Endothelial cell of umbilical vein (primary cell): ENCODE data around the gene HELQ. TPM values are rescaled to one million over a fixed set of nuclear protein-coding genes. Genes with fewer than 3 reads are reported as not detected.

Experiments used
- BruUV-seq: library from RNA; stranded (reverse); fragments of 400-500 nt; replicated peaks from 2 replicates; lab custom pipeline; 2021; lab: Mats Ljungman, UMichigan
- CTCF ChIA-PET: fragments of 300-600, 350-600 bp; sonication (Branson Sonifier 250); formaldehyde crosslinking; loops from one replicate; lab custom pipeline; 2021; ENCODE audit warnings: antibody characterized with exemption, inconsistent platforms; lab: Charles Lee
- POLR2A ChIA-PET: fragments of 300-600, 350-600 bp; sonication (Branson Sonifier 250); formaldehyde crosslinking; loops from one replicate; lab custom pipeline; 2021; ENCODE audit warnings: antibody characterized with exemption, inconsistent platforms; lab: Charles Lee
- DNase-seq: peaks from one replicate; pipeline ENCODE4 v3.0.0-alpha.2; 2011; ENCODE audit warnings: low read depth, low spot score
- FAIRE-seq: peaks from 2 replicates; lab custom pipeline; 2011; peaks lifted over from hg19 to GRCh38; lab: Jason Lieb, UNC
- H2AFZ ChIP-seq: 2 replicates; pipeline ENCODE4 v1.6.0; 2012; ENCODE audit warnings: low read depth, low read length, control low read depth, inconsistent platforms
- H3K27ac ChIP-seq: 2 replicates; pipeline ENCODE4 v1.5.1; 2011; ENCODE audit warnings: low read depth, mild to moderate bottlenecking, control low read depth, low read length, moderate library complexity; ENCODE audit not compliant: insufficient read depth
- H3K27me3 ChIP-seq, 2 experiments: 2 replicates each; pipeline versions ENCODE4 v1.6.0 to v1.6.1; 2011; ENCODE audit warnings: low read length in 2 of 2, mixed read lengths in 1 of 2; ENCODE audit not compliant: control insufficient read depth in 2 of 2, insufficient read depth in 2 of 2
- H3K36me3 ChIP-seq, 2 experiments: 2 replicates in 1 of 2; 3 replicates in 1 of 2; pipeline ENCODE4 v1.5.1; 2011; ENCODE audit warnings: low read length in 2 of 2, mild to moderate bottlenecking in 1 of 2, moderate library complexity in 1 of 2; ENCODE audit not compliant: control insufficient read depth in 2 of 2, insufficient read depth in 2 of 2; ENCODE audit errors: extremely low read depth in 1 of 2
- H3K4me1 ChIP-seq: 3 replicates; pipeline ENCODE4 v1.5.1; 2011; ENCODE audit warnings: mild to moderate bottlenecking, low read length; ENCODE audit not compliant: control insufficient read depth, insufficient read depth; ENCODE audit errors: extremely low read depth
- H3K4me2 ChIP-seq: 2 replicates; pipeline ENCODE4 v1.6.1; 2011; ENCODE audit warnings: low read length, control low read depth, mixed read lengths; ENCODE audit not compliant: insufficient read depth
- H3K4me3 ChIP-seq, 3 experiments: fragments of 200-600 bp in 1 of 3; sonication (generic), shearing (Covaris generic) in 1 of 3; replicated peaks in 1 of 3; 2 replicates each; pipeline ENCODE4 v1.5.1; 2011 to 2016; ENCODE audit warnings: control low read depth in 3 of 3, low read length in 3 of 3, mild to moderate bottlenecking in 2 of 3, inconsistent platforms in 1 of 3, low read depth in 1 of 3, moderate library complexity in 1 of 3; ENCODE audit not compliant: insufficient read depth in 1 of 3
- H3K79me2 ChIP-seq: 2 replicates; pipeline ENCODE4 v1.6.0; 2012; ENCODE audit warnings: low read length, inconsistent platforms; ENCODE audit not compliant: control insufficient read depth, insufficient read depth
- H3K9ac ChIP-seq: replicated peaks from 2 replicates; pipeline ENCODE3; 2011; ENCODE audit warnings: low read length, control low read depth; ENCODE audit not compliant: insufficient read depth; ENCODE audit errors: extremely low read depth
- H3K9me1 ChIP-seq: replicated peaks from 3 replicates; pipeline ENCODE4 v1.6.0; 2011; ENCODE audit warnings: mild to moderate bottlenecking, low read length; ENCODE audit not compliant: control insufficient read depth, insufficient read depth; ENCODE audit errors: extremely low read depth
- H3K9me3 ChIP-seq: replicated peaks from 2 replicates; pipeline ENCODE4 v1.5.1; 2012; ENCODE audit warnings: low read length, inconsistent platforms; ENCODE audit not compliant: control insufficient read depth, insufficient read depth
- H4K20me1 ChIP-seq: replicated peaks from 2 replicates; pipeline ENCODE3; 2011; ENCODE audit warnings: mild to moderate bottlenecking, low read length; ENCODE audit not compliant: control insufficient read depth, insufficient read depth; ENCODE audit errors: extremely low read depth
- CTCF ChIP-seq, 2 donors: IDR thresholded peaks; 1 replicate in 1 of 2; 2 replicates in 1 of 2; pipeline ENCODE4 v1.5.1; 2011; ENCODE audit warnings: low read length in 2 of 2, mild to moderate bottlenecking in 2 of 2, moderate library complexity in 2 of 2, control low read depth in 1 of 2, inconsistent platforms in 1 of 2, low read depth in 1 of 2; ENCODE audit not compliant: insufficient read depth in 1 of 2; ENCODE audit errors: extremely low read depth in 1 of 2
- EZH2 ChIP-seq: IDR thresholded peaks from 2 replicates; pipeline ENCODE4 v1.6.1; 2012; ENCODE audit warnings: borderline replicate concordance, low read depth, mild to moderate bottlenecking, moderate library complexity, low read length, inconsistent platforms; ENCODE audit not compliant: severe bottlenecking
- GATA2 ChIP-seq: IDR thresholded peaks from 2 replicates; pipeline ENCODE4 v1.7.0; 2011; ENCODE audit warnings: low read depth, mild to moderate bottlenecking, moderate library complexity, mixed read lengths, low read length; ENCODE audit not compliant: insufficient read length, insufficient read depth
- JUN ChIP-seq: IDR thresholded peaks from 2 replicates; pipeline ENCODE4 v1.6.1; 2011; ENCODE audit warnings: borderline replicate concordance, low read depth; ENCODE audit not compliant: insufficient read length, insufficient read depth
- MAX ChIP-seq: IDR thresholded peaks from 2 replicates; pipeline ENCODE4 v1.6.1; 2011; ENCODE audit not compliant: insufficient read depth, insufficient read length
- MYC ChIP-seq: IDR thresholded peaks from one replicate; pipeline ENCODE4 v1.6.1; 2011; ENCODE audit warnings: mild to moderate bottlenecking, low read depth, low read length
- POLR2A ChIP-seq: IDR thresholded peaks from 2 replicates; pipeline ENCODE4 v1.6.1; 2012; ENCODE audit warnings: low read depth, mild to moderate bottlenecking, control low read depth, low read length
- POLR2AphosphoS5 ChIP-seq: IDR thresholded peaks from 2 replicates; pipeline ENCODE4 v1.6.1; 2012; ENCODE audit warnings: low read depth, mild to moderate bottlenecking, control low read depth, low read length, moderate library complexity; ENCODE audit not compliant: insufficient read depth
- dilution Hi-C: fragments of 300-500 bp; cut with MboI; formaldehyde crosslinking; loops from one replicate; pipeline ENCODE4 v1.15.0; 2019; ENCODE audit warnings: low sequenced_read_pairs; ENCODE audit not compliant: extremely low pct_ligation_motif_present
- intact Hi-C: fragments of 100-400 bp; cut with micrococcal nuclease; formaldehyde crosslinking; loops from one replicate; pipeline ENCODE4 v1.10.0; 2022
- polyA plus RNA-seq, 4 experiments: library from polyadenylated mRNA; depleted of rRNA in 3 of 4; stranded (reverse) in 3 of 4; unstranded in 1 of 4; fragments of >200 nt; gene quantifications; 2 replicates each; pipeline versions ENCODE4 v1.2.1 to v1.2.3, GENCODE V29; 2011 to 2012; ENCODE audit warnings: missing spikeins in 1 of 4
- total RNA-seq: library from RNA; stranded (reverse); gene quantifications from 2 replicates; pipeline ENCODE4 v1.2.3, GENCODE V29; 2021

Gene HELQ
- total and polyA plus RNA-seq, 2 donors (not counting 3 experiments of a cell fraction or from before 2014, with no cell fraction given): 8.7 to 11.1 TPM

GRCh38 chr4:83490876-83491450 is 35.3 kb upstream of the HELQ start:
- POLR2A ChIA-PET: no interaction called here
- Histone ChIP-seq H3K27ac (no peak overlapping the region), H4K20me1 (no peaks in the 10 kb centered on the region), H3K4me3 (no peak overlapping the region), H2AFZ (no peak overlapping the region), H3K9ac (no peak overlapping the region), H3K36me3 (no peaks in the 10 kb centered on the region), H3K4me2 (no peak overlapping the region), H3K27me3 (peaks cover 0 to 1% of the 10 kb centered on the region in 2 experiments), H3K79me2 (no peaks in the 10 kb centered on the region), H3K9me1 (no peaks in the 10 kb centered on the region), H3K9me3 (no peaks in the 10 kb centered on the region), H3K4me1 (no peaks in the 10 kb centered on the region)
- no peak for TF ChIP-seq JUN
- no peak for TF ChIP-seq POLR2A
- peak; percentile 65 to 67 for TF ChIP-seq CTCF (IDR thresholded peaks at IDR 0.05; ENCODE audit: extremely low read depth in 1 of 2, insufficient read depth in 1 of 2, low read depth in 1 of 2, low read length in 2 of 2)
- TF ChIP-seq POLR2AphosphoS5: no peak
- no peak for TF ChIP-seq MYC
- no peak for TF ChIP-seq MAX
- TF ChIP-seq EZH2: no peak
- no peak for TF ChIP-seq GATA2
- FAIRE-seq: no peak
- dilution Hi-C loops (no loop called here), intact Hi-C loops (loop anchor here (1.0 kb wide), 1 partner anchor 149 kb away; no protein-coding TSS in a partner anchor)
- BruUV-seq: no TSS peak
- CTCF ChIA-PET: interaction anchor here (1.0 to 1.7 kb wide), 3 partner anchors 15 to 156 kb away, joined by 3 to 5 read pairs (median 3); no protein-coding TSS in a partner anchor
- peak; percentile 33 for DNase-seq
